SKM-1 treated with dmso at 0.1 percent for 144 hours (cell line): ENCODE results near the gene RNF214.
"Not testable (repeated sequence)": the region's sequence is repeated elsewhere in the genome, so short reads cannot be mapped to it uniquely, and the experiment has no call there.

ENCODE experiments used
- DNase-seq: peaks from one replicate; lab custom pipeline; 2025; ENCODE audit not compliant: unreplicated experiment; lab: John Stamatoyannopoulos, UW

Gene RNF214

GRCh38 chr11:117197516-117198456, 34.7 kb upstream of the RNF214 start:
- no peak for DNase-seq

- DNase-seq = no peak
These were observed 33.9 kb upstream of the RNF214 start for GRCh38 chr11:117198613-117199012.

- DNase-seq = no peak
These were observed 33.2 kb upstream of the RNF214 start, which contains the start of gene TAGLN for GRCh38 chr11:117199053-117199915. TAGLN (plus strand) TSS chr11:117199370; CDS start chr11:117203014, 3,644 bp downstream.

GRCh38 chr11:117199916-117200812, 32.3 kb upstream of the RNF214 start:
- no peak for DNase-seq

- DNase-seq = no peak
These were observed 31.4 kb upstream of the RNF214 start for GRCh38 chr11:117200813-117201657.

GRCh38 chr11:117201658-117202305, 30.7 kb upstream of the RNF214 start:
- DNase-seq = no peak

- DNase-seq = no peak
These were observed 29.9 kb upstream of the RNF214 start for GRCh38 chr11:117202386-117203068.

GRCh38 chr11:117203069-117203407, 29.4 kb upstream of the RNF214 start:
- DNase-seq = no peak

GRCh38 chr11:117204283-117205080, 28.0 kb upstream of the RNF214 start:
- DNase-seq = no peak

- no peak for DNase-seq
These were observed 27.2 kb upstream of the RNF214 start for GRCh38 chr11:117205211-117205818.

GRCh38 chr11:117206111-117206510, 26.4 kb upstream of the RNF214 start:
- DNase-seq = not testable (repeated sequence)

GRCh38 chr11:117206859-117207258, 25.6 kb upstream of the RNF214 start:
- DNase-seq = not testable (repeated sequence)

GRCh38 chr11:117207481-117207880, 25.0 kb upstream of the RNF214 start:
- DNase-seq = not testable (repeated sequence)

- DNase-seq = not testable (repeated sequence)
These were observed 23.8 kb upstream of the RNF214 start for GRCh38 chr11:117208710-117209109.

GRCh38 chr11:117209351-117210125, 22.9 kb upstream of the RNF214 start:
- not testable (repeated sequence) for DNase-seq

GRCh38 chr11:117210620-117211019, 21.9 kb upstream of the RNF214 start:
- DNase-seq = no peak
